K562 (cell line): Measurements from ENCODE around the gene RHOU.

Experiments used
- ARHGAP35 ChIP-seq: fragments of 450-650 bp; IDR thresholded peaks from 2 replicates; pipeline ENCODE4 v1.6.1; 2018; ENCODE audit not compliant: partially characterized antibody
- MECOM ChIP-seq: fragments of 250-450 bp; sonication (Bioruptor Pico); IDR thresholded peaks from 2 replicates; pipeline ENCODE4 v1.8.0; 2022; ENCODE audit warnings: inconsistent platforms
- PHF21A ChIP-seq: fragments of 450-650 bp; IDR thresholded peaks from 2 replicates; pipeline ENCODE4 v1.6.1; 2017; ENCODE audit warnings: low read depth, borderline replicate concordance
- SIRT6 ChIP-seq: IDR thresholded peaks from one replicate; pipeline ENCODE4 v1.6.1; 2012; ENCODE audit warnings: low read depth, mild to moderate bottlenecking, control low read depth, inconsistent platforms, low read length, moderate library complexity
- TEAD2 ChIP-seq: fragments of 450-650 bp; IDR thresholded peaks from 2 replicates; pipeline ENCODE4 v1.6.1; 2016; ENCODE audit warnings: missing genetic modification characterization, control low read depth, missing compliant biosample characterization
- TF ChIP-seq, protein P1 (sequence below): sonication (generic); formaldehyde crosslinking; IDR thresholded peaks from 2 replicates; pipeline ENCODE4 v1.8.1; 2022; ENCODE audit warnings: missing genetic modification reagents
- TF ChIP-seq, protein P2 (sequence below): sonication (generic); formaldehyde crosslinking; IDR thresholded peaks from 2 replicates; pipeline ENCODE4 v1.8.0; 2022; ENCODE audit warnings: mild to moderate bottlenecking, low read depth, missing genetic modification reagents
- TF ChIP-seq, protein P3 (sequence below): sonication (generic); formaldehyde crosslinking; IDR thresholded peaks from 2 replicates; pipeline ENCODE4 v1.8.0; 2023; ENCODE audit warnings: missing genetic modification reagents, mild to moderate bottlenecking, borderline replicate concordance
- TF ChIP-seq, protein P4 (sequence below): fragments of 250-450 bp; sonication (Bioruptor Pico); IDR thresholded peaks from 2 replicates; pipeline ENCODE4 v1.8.0; 2021; ENCODE audit warnings: moderate library complexity, mild to moderate bottlenecking, inconsistent platforms
- TF ChIP-seq, protein P5 (sequence below): fragments of 150-350 bp; IDR thresholded peaks from 2 replicates; pipeline ENCODE4 v1.6.1; 2014; ENCODE audit warnings: low read depth, mild to moderate bottlenecking, low read length, borderline replicate concordance

DNA sequence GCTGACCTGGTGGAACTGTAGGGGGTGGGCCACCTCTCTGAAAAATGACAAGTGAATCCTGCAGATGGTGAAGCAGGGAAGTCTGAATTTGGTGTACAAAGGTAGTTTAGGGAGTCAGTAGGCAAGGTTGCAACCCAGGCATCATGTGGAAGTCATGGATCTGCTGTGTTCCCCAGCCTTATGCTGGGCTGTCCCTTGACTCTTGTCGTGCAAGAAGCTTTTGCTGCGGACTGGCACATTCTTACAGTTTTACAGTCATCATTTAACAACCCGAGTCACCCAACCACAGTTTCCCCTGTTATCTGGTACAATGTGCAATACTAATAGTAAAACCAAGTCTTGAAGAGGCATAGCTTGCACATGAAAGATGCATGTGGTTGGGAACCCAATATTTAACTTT, 13.2 kb downstream of the RHOU start:
- TF ChIP-seq SIRT6 (no peak), TEAD2 (tag) (no peak), ARHGAP35 (no peak), MECOM (no peak), PHF21A (no peak)
- TF ChIP-seq, protein P1, sequence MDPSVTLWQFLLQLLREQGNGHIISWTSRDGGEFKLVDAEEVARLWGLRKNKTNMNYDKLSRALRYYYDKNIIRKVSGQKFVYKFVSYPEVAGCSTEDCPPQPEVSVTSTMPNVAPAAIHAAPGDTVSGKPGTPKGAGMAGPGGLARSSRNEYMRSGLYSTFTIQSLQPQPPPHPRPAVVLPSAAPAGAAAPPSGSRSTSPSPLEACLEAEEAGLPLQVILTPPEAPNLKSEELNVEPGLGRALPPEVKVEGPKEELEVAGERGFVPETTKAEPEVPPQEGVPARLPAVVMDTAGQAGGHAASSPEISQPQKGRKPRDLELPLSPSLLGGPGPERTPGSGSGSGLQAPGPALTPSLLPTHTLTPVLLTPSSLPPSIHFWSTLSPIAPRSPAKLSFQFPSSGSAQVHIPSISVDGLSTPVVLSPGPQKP (CRISPR knock-in tag) = no peak
- TF ChIP-seq, protein P2, sequence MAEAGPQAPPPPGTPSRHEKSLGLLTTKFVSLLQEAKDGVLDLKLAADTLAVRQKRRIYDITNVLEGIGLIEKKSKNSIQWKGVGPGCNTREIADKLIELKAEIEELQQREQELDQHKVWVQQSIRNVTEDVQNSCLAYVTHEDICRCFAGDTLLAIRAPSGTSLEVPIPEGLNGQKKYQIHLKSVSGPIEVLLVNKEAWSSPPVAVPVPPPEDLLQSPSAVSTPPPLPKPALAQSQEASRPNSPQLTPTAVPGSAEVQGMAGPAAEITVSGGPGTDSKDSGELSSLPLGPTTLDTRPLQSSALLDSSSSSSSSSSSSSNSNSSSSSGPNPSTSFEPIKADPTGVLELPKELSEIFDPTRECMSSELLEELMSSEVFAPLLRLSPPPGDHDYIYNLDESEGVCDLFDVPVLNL (CRISPR knock-in tag) = no peak
- TF ChIP-seq, protein P3, sequence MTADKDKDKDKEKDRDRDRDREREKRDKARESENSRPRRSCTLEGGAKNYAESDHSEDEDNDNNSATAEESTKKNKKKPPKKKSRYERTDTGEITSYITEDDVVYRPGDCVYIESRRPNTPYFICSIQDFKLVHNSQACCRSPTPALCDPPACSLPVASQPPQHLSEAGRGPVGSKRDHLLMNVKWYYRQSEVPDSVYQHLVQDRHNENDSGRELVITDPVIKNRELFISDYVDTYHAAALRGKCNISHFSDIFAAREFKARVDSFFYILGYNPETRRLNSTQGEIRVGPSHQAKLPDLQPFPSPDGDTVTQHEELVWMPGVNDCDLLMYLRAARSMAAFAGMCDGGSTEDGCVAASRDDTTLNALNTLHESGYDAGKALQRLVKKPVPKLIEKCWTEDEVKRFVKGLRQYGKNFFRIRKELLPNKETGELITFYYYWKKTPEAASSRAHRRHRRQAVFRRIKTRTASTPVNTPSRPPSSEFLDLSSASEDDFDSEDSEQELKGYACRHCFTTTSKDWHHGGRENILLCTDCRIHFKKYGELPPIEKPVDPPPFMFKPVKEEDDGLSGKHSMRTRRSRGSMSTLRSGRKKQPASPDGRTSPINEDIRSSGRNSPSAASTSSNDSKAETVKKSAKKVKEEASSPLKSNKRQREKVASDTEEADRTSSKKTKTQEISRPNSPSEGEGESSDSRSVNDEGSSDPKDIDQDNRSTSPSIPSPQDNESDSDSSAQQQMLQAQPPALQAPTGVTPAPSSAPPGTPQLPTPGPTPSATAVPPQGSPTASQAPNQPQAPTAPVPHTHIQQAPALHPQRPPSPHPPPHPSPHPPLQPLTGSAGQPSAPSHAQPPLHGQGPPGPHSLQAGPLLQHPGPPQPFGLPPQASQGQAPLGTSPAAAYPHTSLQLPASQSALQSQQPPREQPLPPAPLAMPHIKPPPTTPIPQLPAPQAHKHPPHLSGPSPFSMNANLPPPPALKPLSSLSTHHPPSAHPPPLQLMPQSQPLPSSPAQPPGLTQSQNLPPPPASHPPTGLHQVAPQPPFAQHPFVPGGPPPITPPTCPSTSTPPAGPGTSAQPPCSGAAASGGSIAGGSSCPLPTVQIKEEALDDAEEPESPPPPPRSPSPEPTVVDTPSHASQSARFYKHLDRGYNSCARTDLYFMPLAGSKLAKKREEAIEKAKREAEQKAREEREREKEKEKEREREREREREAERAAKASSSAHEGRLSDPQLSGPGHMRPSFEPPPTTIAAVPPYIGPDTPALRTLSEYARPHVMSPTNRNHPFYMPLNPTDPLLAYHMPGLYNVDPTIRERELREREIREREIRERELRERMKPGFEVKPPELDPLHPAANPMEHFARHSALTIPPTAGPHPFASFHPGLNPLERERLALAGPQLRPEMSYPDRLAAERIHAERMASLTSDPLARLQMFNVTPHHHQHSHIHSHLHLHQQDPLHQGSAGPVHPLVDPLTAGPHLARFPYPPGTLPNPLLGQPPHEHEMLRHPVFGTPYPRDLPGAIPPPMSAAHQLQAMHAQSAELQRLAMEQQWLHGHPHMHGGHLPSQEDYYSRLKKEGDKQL (CRISPR knock-in tag) = no peak
- TF ChIP-seq, protein P4, sequence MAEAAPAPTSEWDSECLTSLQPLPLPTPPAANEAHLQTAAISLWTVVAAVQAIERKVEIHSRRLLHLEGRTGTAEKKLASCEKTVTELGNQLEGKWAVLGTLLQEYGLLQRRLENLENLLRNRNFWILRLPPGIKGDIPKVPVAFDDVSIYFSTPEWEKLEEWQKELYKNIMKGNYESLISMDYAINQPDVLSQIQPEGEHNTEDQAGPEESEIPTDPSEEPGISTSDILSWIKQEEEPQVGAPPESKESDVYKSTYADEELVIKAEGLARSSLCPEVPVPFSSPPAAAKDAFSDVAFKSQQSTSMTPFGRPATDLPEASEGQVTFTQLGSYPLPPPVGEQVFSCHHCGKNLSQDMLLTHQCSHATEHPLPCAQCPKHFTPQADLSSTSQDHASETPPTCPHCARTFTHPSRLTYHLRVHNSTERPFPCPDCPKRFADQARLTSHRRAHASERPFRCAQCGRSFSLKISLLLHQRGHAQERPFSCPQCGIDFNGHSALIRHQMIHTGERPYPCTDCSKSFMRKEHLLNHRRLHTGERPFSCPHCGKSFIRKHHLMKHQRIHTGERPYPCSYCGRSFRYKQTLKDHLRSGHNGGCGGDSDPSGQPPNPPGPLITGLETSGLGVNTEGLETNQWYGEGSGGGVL (CRISPR knock-in tag) = no peak
- TF ChIP-seq, protein P5, sequence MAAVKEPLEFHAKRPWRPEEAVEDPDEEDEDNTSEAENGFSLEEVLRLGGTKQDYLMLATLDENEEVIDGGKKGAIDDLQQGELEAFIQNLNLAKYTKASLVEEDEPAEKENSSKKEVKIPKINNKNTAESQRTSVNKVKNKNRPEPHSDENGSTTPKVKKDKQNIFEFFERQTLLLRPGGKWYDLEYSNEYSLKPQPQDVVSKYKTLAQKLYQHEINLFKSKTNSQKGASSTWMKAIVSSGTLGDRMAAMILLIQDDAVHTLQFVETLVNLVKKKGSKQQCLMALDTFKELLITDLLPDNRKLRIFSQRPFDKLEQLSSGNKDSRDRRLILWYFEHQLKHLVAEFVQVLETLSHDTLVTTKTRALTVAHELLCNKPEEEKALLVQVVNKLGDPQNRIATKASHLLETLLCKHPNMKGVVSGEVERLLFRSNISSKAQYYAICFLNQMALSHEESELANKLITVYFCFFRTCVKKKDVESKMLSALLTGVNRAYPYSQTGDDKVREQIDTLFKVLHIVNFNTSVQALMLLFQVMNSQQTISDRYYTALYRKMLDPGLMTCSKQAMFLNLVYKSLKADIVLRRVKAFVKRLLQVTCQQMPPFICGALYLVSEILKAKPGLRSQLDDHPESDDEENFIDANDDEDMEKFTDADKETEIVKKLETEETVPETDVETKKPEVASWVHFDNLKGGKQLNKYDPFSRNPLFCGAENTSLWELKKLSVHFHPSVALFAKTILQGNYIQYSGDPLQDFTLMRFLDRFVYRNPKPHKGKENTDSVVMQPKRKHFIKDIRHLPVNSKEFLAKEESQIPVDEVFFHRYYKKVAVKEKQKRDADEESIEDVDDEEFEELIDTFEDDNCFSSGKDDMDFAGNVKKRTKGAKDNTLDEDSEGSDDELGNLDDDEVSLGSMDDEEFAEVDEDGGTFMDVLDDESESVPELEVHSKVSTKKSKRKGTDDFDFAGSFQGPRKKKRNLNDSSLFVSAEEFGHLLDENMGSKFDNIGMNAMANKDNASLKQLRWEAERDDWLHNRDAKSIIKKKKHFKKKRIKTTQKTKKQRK = no peak
